HepG2 (cell line): ENCODE data around the gene TP73. TPM values are rescaled to one million over a fixed set of nuclear protein-coding genes. Genes with fewer than 3 reads are reported as not detected.

Experiments used
- ADNP ChIP-seq: sonication (generic); formaldehyde crosslinking; IDR thresholded peaks from 2 replicates; pipeline ENCODE4 v1.4.0; 2020; ENCODE audit warnings: missing genetic modification reagents
- AGO2 ChIP-seq: fragments of 200-400 bp; formaldehyde crosslinking; optimal IDR thresholded peaks from 2 replicates; pipeline ENCODE3; 2017; ENCODE audit warnings: mild to moderate bottlenecking, low read depth, low read length, moderate library complexity
- ATF7-NPFF ChIP-seq: sonication (generic); formaldehyde crosslinking; IDR thresholded peaks from 2 replicates; pipeline ENCODE4 v1.8.1; 2023; ENCODE audit warnings: mild to moderate bottlenecking, low read depth, missing genetic modification reagents, moderate library complexity
- DZIP1 ChIP-seq: sonication (generic); formaldehyde crosslinking; IDR thresholded peaks from 2 replicates; pipeline ENCODE4 v1.5.0; 2020; ENCODE audit warnings: mild to moderate bottlenecking, missing genetic modification reagents
- EED ChIP-seq: sonication (generic); formaldehyde crosslinking; IDR thresholded peaks from 2 replicates; pipeline ENCODE4 v1.5.0; 2020; ENCODE audit warnings: mild to moderate bottlenecking, missing genetic modification reagents
- HNRNPK ChIP-seq: fragments of 200-400 bp; formaldehyde crosslinking; IDR thresholded peaks from 2 replicates; pipeline ENCODE4 v1.6.1; 2018; ENCODE audit warnings: low read length, low read depth, moderate library complexity, mild to moderate bottlenecking; ENCODE audit not compliant: poor library complexity, severe bottlenecking
- HOXA3 ChIP-seq: sonication (generic); formaldehyde crosslinking; IDR thresholded peaks from 2 replicates; pipeline ENCODE4 v1.5.0; 2020; ENCODE audit warnings: missing genetic modification reagents
- JARID2 ChIP-seq: sonication (generic); formaldehyde crosslinking; IDR thresholded peaks from 2 replicates; pipeline ENCODE4 v1.8.1; 2023; ENCODE audit warnings: missing genetic modification reagents, inconsistent platforms; ENCODE audit not compliant: insufficient replicate concordance
- KAT2B ChIP-seq: fragments of 150-350 bp; IDR thresholded peaks from 2 replicates; pipeline ENCODE4 v1.6.1; 2014; ENCODE audit warnings: low read depth, low read length, borderline replicate concordance
- MYC ChIP-seq: sonication (generic); formaldehyde crosslinking; IDR thresholded peaks from 2 replicates; pipeline ENCODE4 v1.9.0; 2021; ENCODE audit warnings: missing genetic modification reagents, borderline replicate concordance
- NCOR1 ChIP-seq: fragments of 200-600 bp; sonication (generic); IDR thresholded peaks from 2 replicates; pipeline ENCODE4 v1.7.0; 2017; ENCODE audit warnings: antibody characterized with exemption, low read length, borderline replicate concordance
- NONO ChIP-seq, 2 experiments: fragments of 450-650 bp in 1 of 2; sonication (generic) in 1 of 2; formaldehyde crosslinking in 1 of 2; IDR thresholded peaks in 1 of 2; conservative IDR thresholded peaks in 1 of 2; 2 replicates each; pipeline versions ENCODE4 v1.6.1 to v1.8.0; 2017 to 2022; ENCODE audit warnings: mild to moderate bottlenecking in 1 of 2, missing genetic modification reagents in 1 of 2, moderate library complexity in 1 of 2
- POGK ChIP-seq: sonication (generic); formaldehyde crosslinking; conservative IDR thresholded peaks from 2 replicates; pipeline ENCODE4 v1.8.0; 2022; ENCODE audit warnings: mild to moderate bottlenecking, moderate library complexity, missing genetic modification reagents
- POLR2A ChIP-seq, 2 experiments: IDR thresholded peaks; 2 replicates each; pipeline ENCODE4 v1.6.1; 2011; ENCODE audit warnings: low read depth in 2 of 2, low read length in 2 of 2, mild to moderate bottlenecking in 1 of 2, moderate library complexity in 1 of 2; ENCODE audit not compliant: insufficient read depth in 1 of 2
- RBFOX2 ChIP-seq: fragments of 200-400 bp; formaldehyde crosslinking; IDR thresholded peaks from 2 replicates; pipeline ENCODE4 v1.6.1; 2017; ENCODE audit warnings: low read depth, mild to moderate bottlenecking, low read length
- SIN3A ChIP-seq: IDR thresholded peaks from 2 replicates; pipeline ENCODE4 v1.6.1; 2011; ENCODE audit warnings: low read depth, mild to moderate bottlenecking, control low read depth, low read length, borderline replicate concordance
- ZNF558 ChIP-seq: sonication (generic); formaldehyde crosslinking; IDR thresholded peaks from 2 replicates; pipeline ENCODE4 v1.9.0; 2022; ENCODE audit warnings: mild to moderate bottlenecking, missing genetic modification reagents, borderline replicate concordance
- ZNF816 ChIP-seq: sonication (generic); formaldehyde crosslinking; IDR thresholded peaks from 2 replicates; pipeline ENCODE4 v1.8.0; 2022; ENCODE audit warnings: missing genetic modification reagents, mild to moderate bottlenecking, borderline replicate concordance
- ZNF839 ChIP-seq: sonication (generic); formaldehyde crosslinking; IDR thresholded peaks from 2 replicates; pipeline ENCODE4 v1.4.0; 2020; ENCODE audit warnings: missing genetic modification reagents, mild to moderate bottlenecking, borderline replicate concordance
- polyA plus RNA-seq, 8 experiments: library from polyadenylated mRNA; depleted of rRNA in 3 of 8; stranded (reverse) in 7 of 8; unstranded in 1 of 8; fragments of >200 nt; fragmentation: Illumina TruSeq in 4 of 8; extraction: Trizol in 4 of 8; gene quantifications; 2 replicates each; pipeline versions ENCODE4 v1.2.1 to v1.2.3, GENCODE V29; 2011 to 2016; ENCODE audit warnings: low read depth in 4 of 8, missing spikeins in 1 of 8, mixed read lengths in 1 of 8; ENCODE audit not compliant: insufficient read depth in 1 of 8
- total RNA-seq, 5 experiments: library from RNA; depleted of rRNA; stranded (reverse); fragments of >200 nt; fragmentation: Illumina TruSeq; extraction: Trizol; gene quantifications; 2 replicates each; pipeline ENCODE4 v1.2.3, GENCODE V29; 2016; ENCODE audit warnings: low read depth in 1 of 5
- TF ChIP-seq, protein P1 (sequence below): sonication (generic); formaldehyde crosslinking; IDR thresholded peaks from 2 replicates; pipeline ENCODE4 v1.5.0; 2020; ENCODE audit warnings: missing genetic modification reagents
- TF ChIP-seq, protein P2 (sequence below): sonication (generic); formaldehyde crosslinking; IDR thresholded peaks from 2 replicates; pipeline ENCODE4 v1.4.0; 2020; ENCODE audit warnings: missing genetic modification reagents, mild to moderate bottlenecking, borderline replicate concordance

The TP73 gene
- total and polyA plus RNA-seq, 2 of the 13 experiments (the other 11 are each of a cell fraction or from before 2014, with no cell fraction given), result 0.49 to 1.1 TPM

DNA sequence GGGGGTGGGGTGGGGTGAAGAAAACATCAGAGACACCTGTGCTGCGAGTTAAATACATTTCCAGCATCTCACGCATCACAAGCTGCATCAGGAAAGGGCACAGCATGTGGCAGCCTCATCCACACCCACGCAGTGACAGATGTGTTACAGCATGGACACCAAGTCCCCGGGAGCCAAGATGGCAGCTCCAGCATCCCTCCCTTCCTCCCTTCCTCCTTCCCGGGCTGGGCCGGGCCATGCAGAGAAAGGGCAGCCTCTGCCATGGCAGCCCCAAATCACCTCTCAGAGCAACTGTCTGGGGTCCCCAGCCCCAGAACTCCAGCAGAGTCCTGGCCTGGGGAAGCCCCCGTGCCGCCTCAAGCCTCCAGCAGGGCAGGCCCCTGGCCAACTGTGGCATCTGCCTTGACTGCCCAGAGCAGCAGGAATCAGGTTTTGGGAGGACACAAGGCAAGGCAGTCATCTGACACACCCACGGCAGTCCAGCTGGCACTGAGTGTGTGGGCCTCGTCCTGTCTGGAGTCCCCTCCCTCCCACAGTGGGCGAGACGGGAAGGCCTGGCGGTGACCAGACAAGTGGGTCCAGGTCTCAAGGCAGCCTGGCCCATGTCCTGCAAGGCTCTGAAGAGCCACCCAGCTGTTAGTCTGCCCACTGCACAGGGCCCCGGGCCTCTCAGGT is 126.4 kb downstream of the TP73 start (continued):
- TF ChIP-seq DZIP1 (CRISPR knock-in tag) (no peak), EED (CRISPR knock-in tag) (no peak), ZNF839 (CRISPR knock-in tag) (no peak), ZNF816 (CRISPR knock-in tag) (no peak), ADNP (CRISPR knock-in tag) (no peak), SIN3A (no peak), NONO (IDR thresholded peaks at IDR 0.05) (no peak), NONO (CRISPR knock-in tag; conservative IDR thresholded peaks at IDR 0.05) (peak; percentile 16; the same call in 1 of the 2 replicates), RBFOX2 (0 out of 2 replicates have a peak, but pooled peaks have one; percentile 17), ZNF558 (CRISPR knock-in tag) (no peak), ATF7-NPFF (CRISPR knock-in tag) (no peak), POGK (0 out of 2 replicates have a peak, but pooled peaks have one; percentile 2), MYC (CRISPR knock-in tag) (peak; percentile 23; the same call in 1 of the 2 replicates), AGO2 (peak; percentile 94), POLR2A (IDR thresholded peaks at IDR 0.05; ENCODE audit: insufficient read depth in 1 of 2, low read depth in 2 of 2, low read length in 2 of 2) (0 out of 4 replicates have a peak, but pooled peaks of 1 of the 2 experiments have one; percentile 35), KAT2B (no peak), HOXA3 (CRISPR knock-in tag) (peak; percentile 29; the same call in 1 of the 2 replicates), NCOR1 (no peak), HNRNPK (no peak), JARID2 (CRISPR knock-in tag) (no peak)
- TF ChIP-seq, protein P1, sequence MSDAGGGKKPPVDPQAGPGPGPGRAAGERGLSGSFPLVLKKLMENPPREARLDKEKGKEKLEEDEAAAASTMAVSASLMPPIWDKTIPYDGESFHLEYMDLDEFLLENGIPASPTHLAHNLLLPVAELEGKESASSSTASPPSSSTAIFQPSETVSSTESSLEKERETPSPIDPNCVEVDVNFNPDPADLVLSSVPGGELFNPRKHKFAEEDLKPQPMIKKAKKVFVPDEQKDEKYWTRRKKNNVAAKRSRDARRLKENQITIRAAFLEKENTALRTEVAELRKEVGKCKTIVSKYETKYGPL, result no peak
- TF ChIP-seq, protein P2, sequence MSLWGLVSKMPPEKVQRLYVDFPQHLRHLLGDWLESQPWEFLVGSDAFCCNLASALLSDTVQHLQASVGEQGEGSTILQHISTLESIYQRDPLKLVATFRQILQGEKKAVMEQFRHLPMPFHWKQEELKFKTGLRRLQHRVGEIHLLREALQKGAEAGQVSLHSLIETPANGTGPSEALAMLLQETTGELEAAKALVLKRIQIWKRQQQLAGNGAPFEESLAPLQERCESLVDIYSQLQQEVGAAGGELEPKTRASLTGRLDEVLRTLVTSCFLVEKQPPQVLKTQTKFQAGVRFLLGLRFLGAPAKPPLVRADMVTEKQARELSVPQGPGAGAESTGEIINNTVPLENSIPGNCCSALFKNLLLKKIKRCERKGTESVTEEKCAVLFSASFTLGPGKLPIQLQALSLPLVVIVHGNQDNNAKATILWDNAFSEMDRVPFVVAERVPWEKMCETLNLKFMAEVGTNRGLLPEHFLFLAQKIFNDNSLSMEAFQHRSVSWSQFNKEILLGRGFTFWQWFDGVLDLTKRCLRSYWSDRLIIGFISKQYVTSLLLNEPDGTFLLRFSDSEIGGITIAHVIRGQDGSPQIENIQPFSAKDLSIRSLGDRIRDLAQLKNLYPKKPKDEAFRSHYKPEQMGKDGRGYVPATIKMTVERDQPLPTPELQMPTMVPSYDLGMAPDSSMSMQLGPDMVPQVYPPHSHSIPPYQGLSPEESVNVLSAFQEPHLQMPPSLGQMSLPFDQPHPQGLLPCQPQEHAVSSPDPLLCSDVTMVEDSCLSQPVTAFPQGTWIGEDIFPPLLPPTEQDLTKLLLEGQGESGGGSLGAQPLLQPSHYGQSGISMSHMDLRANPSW, result no peak
